ENCODE measurements around the gene CLIC1.

Gene CLIC1

GRCh38 chr6:31776485-31776988 is 40.2 kb upstream of the CLIC1 start:
- peak overlapping the region; percentile 76 to 78 for H3K4me3 Mint-ChIP-seq
- ATAC-seq (replicated peaks) (peak; percentile 14 to 22), DNase-seq (no peak)
- H3K27ac Mint-ChIP-seq: peak overlapping the region; percentile 96
- peaks cover 29 to 43% of the 10 kb centered on the region in 2 donors for H3K4me1 Mint-ChIP-seq
- H3K27me3 Mint-ChIP-seq: no peaks in the 10 kb centered on the region
- peaks cover 24 to 37% of the 10 kb centered on the region in 2 donors for H3K36me3 Mint-ChIP-seq
- no peaks in the 10 kb centered on the region for H3K9me3 Mint-ChIP-seq

- no peak for ATAC-seq (replicated peaks)
- peak overlapping the region; percentile 96 for H3K27ac Mint-ChIP-seq
- H3K4me1 Mint-ChIP-seq: peaks cover 29 to 39% of the 10 kb centered on the region in 2 donors
- peak overlapping the region; percentile 76 to 78 for H3K4me3 Mint-ChIP-seq
- H3K27me3 Mint-ChIP-seq: no peaks in the 10 kb centered on the region
- peaks cover 20 to 33% of the 10 kb centered on the region in 2 donors for H3K36me3 Mint-ChIP-seq
- no peaks in the 10 kb centered on the region for H3K9me3 Mint-ChIP-seq
- no peak for DNase-seq
Observed at GRCh38 chr6:31775633-31776484, 39.5 kb upstream of the CLIC1 start.

- Mint-ChIP-seq H3K27me3 (no peaks in the 10 kb centered on the region), H3K4me3 (no peak overlapping the region), H3K9me3 (no peaks in the 10 kb centered on the region), H3K4me1 (peaks cover 29 to 38% of the 10 kb centered on the region in 2 donors), H3K27ac (peak overlapping the region; percentile 86), H3K36me3 (peaks cover 13 to 26% of the 10 kb centered on the region in 2 donors)
- DNase-seq (no peak), ATAC-seq (replicated peaks) (no peak)
Observed at GRCh38 chr6:31775184-31775583, 38.9 kb upstream of the CLIC1 start.

- H3K36me3 Mint-ChIP-seq: peaks cover 0 to 12% of the 10 kb centered on the region in 2 donors
- H3K27me3 Mint-ChIP-seq: no peaks in the 10 kb centered on the region
- H3K4me3 Mint-ChIP-seq: no peak overlapping the region
- no peaks in the 10 kb centered on the region for H3K9me3 Mint-ChIP-seq
- no peak overlapping the region for H3K27ac Mint-ChIP-seq
- peaks cover 27 to 36% of the 10 kb centered on the region in 2 donors for H3K4me1 Mint-ChIP-seq
- ATAC-seq (replicated peaks) (no peak), DNase-seq (no peak)
Observed at GRCh38 chr6:31771992-31772358, 35.6 kb upstream of the CLIC1 start.

GRCh38 chr6:31770860-31771259 is 34.5 kb upstream of the CLIC1 start:
- H3K4me3 Mint-ChIP-seq: no peak overlapping the region
- no peaks in the 10 kb centered on the region for H3K9me3 Mint-ChIP-seq
- H3K27me3 Mint-ChIP-seq: no peaks in the 10 kb centered on the region
- H3K4me1 Mint-ChIP-seq: peaks cover 22 to 25% of the 10 kb centered on the region in 2 donors
- no peak for ATAC-seq (replicated peaks)
- H3K36me3 Mint-ChIP-seq: peaks cover under 1 to 11% of the 10 kb centered on the region in 2 donors
- no peak for DNase-seq
- H3K27ac Mint-ChIP-seq: no peak overlapping the region

GRCh38 chr6:31769684-31770371 is 33.5 kb upstream of the CLIC1 start:
- Mint-ChIP-seq H3K4me1 (peaks cover 14 to 18% of the 10 kb centered on the region in 2 donors), H3K27me3 (no peaks in the 10 kb centered on the region), H3K9me3 (no peaks in the 10 kb centered on the region), H3K36me3 (peaks cover 8 to 15% of the 10 kb centered on the region in 2 donors), H3K4me3 (no peak overlapping the region), H3K27ac (peak overlapping the region; percentile 17)
- peak; percentile 55 for DNase-seq
- peak; percentile 86 to 88 for ATAC-seq (replicated peaks)

GRCh38 chr6:31768363-31769257 is 32.3 kb upstream of the CLIC1 start:
- Mint-ChIP-seq H3K27me3 (no peaks in the 10 kb centered on the region), H3K36me3 (peaks cover 10 to 24% of the 10 kb centered on the region in 2 donors), H3K4me1 (peaks cover 10 to 18% of the 10 kb centered on the region in 2 donors), H3K4me3 (no peak overlapping the region), H3K9me3 (no peaks in the 10 kb centered on the region), H3K27ac (no peak overlapping the region)
- no peak for ATAC-seq (replicated peaks)
- no peak for DNase-seq

- H3K4me1 Mint-ChIP-seq: peaks cover 7 to 13% of the 10 kb centered on the region in 2 donors
- H3K4me3 Mint-ChIP-seq: no peak overlapping the region
- no peaks in the 10 kb centered on the region for H3K9me3 Mint-ChIP-seq
- DNase-seq (no peak), ATAC-seq (replicated peaks) (no peak)
- H3K36me3 Mint-ChIP-seq: peaks cover 14 to 27% of the 10 kb centered on the region in 2 donors
- no peak overlapping the region for H3K27ac Mint-ChIP-seq
- no peaks in the 10 kb centered on the region for H3K27me3 Mint-ChIP-seq
Observed at GRCh38 chr6:31767096-31767645, 30.8 kb upstream of the CLIC1 start.

- Mint-ChIP-seq H3K4me1 (peaks cover 7 to 13% of the 10 kb centered on the region in 2 donors), H3K4me3 (no peak overlapping the region), H3K36me3 (peaks cover 19 to 34% of the 10 kb centered on the region in 2 donors), H3K9me3 (no peaks in the 10 kb centered on the region), H3K27me3 (no peaks in the 10 kb centered on the region), H3K27ac (no peak overlapping the region)
- DNase-seq (no peak), ATAC-seq (replicated peaks) (no peak)
Observed at GRCh38 chr6:31765910-31766794, 29.8 kb upstream of the CLIC1 start.

- Mint-ChIP-seq H3K9me3 (no peaks in the 10 kb centered on the region), H3K4me3 (no peak overlapping the region), H3K27ac (no peak overlapping the region), H3K36me3 (peaks cover 24 to 40% of the 10 kb centered on the region in 2 donors), H3K27me3 (no peaks in the 10 kb centered on the region), H3K4me1 (peaks cover 8 to 13% of the 10 kb centered on the region in 2 donors)
- ATAC-seq (replicated peaks): no peak
- no peak for DNase-seq
Observed at GRCh38 chr6:31765559-31765909, 29.2 kb upstream of the CLIC1 start.

- Mint-ChIP-seq H3K9me3 (no peaks in the 10 kb centered on the region), H3K4me1 (peaks cover 5 to 7% of the 10 kb centered on the region in 2 donors), H3K27ac (no peak overlapping the region), H3K4me3 (no peak overlapping the region), H3K36me3 (peaks cover 31 to 41% of the 10 kb centered on the region in 2 donors), H3K27me3 (no peaks in the 10 kb centered on the region)
- no peak for ATAC-seq (replicated peaks)
- no peak for DNase-seq
Observed at GRCh38 chr6:31764198-31764597, 27.9 kb upstream of the CLIC1 start.

GRCh38 chr6:31763619-31763940 is 27.2 kb upstream of the CLIC1 start:
- no peaks in the 10 kb centered on the region for H3K27me3 Mint-ChIP-seq
- ATAC-seq (replicated peaks): no peak
- peaks cover 31 to 43% of the 10 kb centered on the region in 2 donors for H3K36me3 Mint-ChIP-seq
- DNase-seq: no peak
- no peaks in the 10 kb centered on the region for H3K9me3 Mint-ChIP-seq
- no peak overlapping the region for H3K27ac Mint-ChIP-seq
- H3K4me3 Mint-ChIP-seq: no peak overlapping the region
- peaks cover 0 to 7% of the 10 kb centered on the region in 2 donors for H3K4me1 Mint-ChIP-seq

Measured in stimulated activated naive B cell treated with anti-CD40 and anti-IgM and Interleukin-4, amounts not matched to agents 10 μg/mL and 1 μg/mL and 100 μg/mL, for 72 hours (primary cell).